Endodermal cell (in vitro differentiated cells): Measurements from ENCODE around the gene PTPRC. TPM values are rescaled to one million over a fixed set of nuclear protein-coding genes. Genes with fewer than 3 reads are reported as not detected.
A peak's percentile ranks its signal among the peaks of the same experiment; 100 is the strongest.

ENCODE experiments used
- DNase-seq: peaks from one replicate; pipeline ENCODE4 v3.0.0-alpha.2; 2017
- H3K27ac ChIP-seq: 2 replicates; pipeline ENCODE4 v1.5.1; 2013; ENCODE audit warnings: mild to moderate bottlenecking, low read depth, low read length, moderate library complexity
- H3K27me3 ChIP-seq: 2 replicates; pipeline ENCODE4 v1.6.1; 2013; ENCODE audit warnings: mild to moderate bottlenecking, low read length, moderate library complexity; ENCODE audit not compliant: insufficient read depth, control insufficient read depth, poor library complexity, severe bottlenecking
- H3K36me3 ChIP-seq: 2 replicates; pipeline ENCODE4 v1.7.0; 2013; ENCODE audit warnings: mild to moderate bottlenecking, low read length, moderate library complexity; ENCODE audit not compliant: control insufficient read depth, insufficient read depth
- H3K4me1 ChIP-seq: one replicate; pipeline ENCODE4 v1.7.0; 2013; ENCODE audit warnings: low read length; ENCODE audit not compliant: control insufficient read depth, insufficient read depth
- H3K4me3 ChIP-seq: 2 replicates; pipeline ENCODE4 v1.5.1; 2013; ENCODE audit warnings: mild to moderate bottlenecking, low read length, moderate library complexity
- H3K9ac ChIP-seq: 2 replicates; pipeline ENCODE4 v1.6.1; 2013; ENCODE audit warnings: mild to moderate bottlenecking, low read length, moderate library complexity; ENCODE audit not compliant: poor library complexity, severe bottlenecking; ENCODE audit errors: extremely low read depth
- H3K9me3 ChIP-seq: 2 replicates; pipeline ENCODE4 v1.6.1; 2013; ENCODE audit warnings: mild to moderate bottlenecking, low read length, moderate library complexity; ENCODE audit not compliant: control insufficient read depth
- H3K27ac Mint-ChIP-seq: 2 replicates; pipeline ENCODE4 v1.8.0; 2020; ENCODE audit warnings: mixed read lengths
- H3K27me3 Mint-ChIP-seq: 2 replicates; pipeline ENCODE4 v1.8.0; 2021; ENCODE audit warnings: mild to moderate bottlenecking, mixed read lengths; ENCODE audit not compliant: insufficient read depth
- H3K36me3 Mint-ChIP-seq: 2 replicates; pipeline ENCODE4 v1.8.0; 2020; ENCODE audit warnings: low read depth, mixed read lengths
- H3K4me1 Mint-ChIP-seq: 2 replicates; pipeline ENCODE4 v1.8.0; 2020; ENCODE audit warnings: mixed read lengths
- H3K4me3 Mint-ChIP-seq: 2 replicates; pipeline ENCODE4 v1.8.0; 2020; ENCODE audit warnings: mild to moderate bottlenecking, moderate library complexity, mixed read lengths
- H3K9me3 Mint-ChIP-seq: 2 replicates; pipeline ENCODE4 v1.8.0; 2020; ENCODE audit warnings: mild to moderate bottlenecking, mixed read lengths
- CTCF ChIP-seq: fragments of 200-600 bp; sonication (generic); conservative IDR thresholded peaks from 2 replicates; pipeline ENCODE4 v1.5.0; 2021; ENCODE audit warnings: antibody characterized with exemption, mild to moderate bottlenecking
- WGBS, 2 experiments: methylation state at CpG; one replicate each; pipeline versions ENCODE4 v1.1.5 to v1.1.7; 2013; ENCODE audit warnings: missing lambda C conversion rate in 2 of 2, mixed read lengths in 1 of 2; ENCODE audit not compliant: insufficient coverage in 1 of 2, insufficient read length in 1 of 2; 5-methylcytosine and 5-hydroxymethylcytosine counted together
- total RNA-seq, 2 donors: library from RNA; stranded (reverse); fragmentation: NEBNext Ultra II Directional in 1 of 2; extraction: Animal tissue kit (Norgen Biotek cat#: 25700) in 1 of 2; gene quantifications; 2 replicates in 1 of 2; 3 replicates in 1 of 2; pipeline ENCODE4 v1.2.1, GENCODE V29; 2021

PTPRC gene
- total RNA-seq, 2 donors from 2014 or later = 0.11 TPM; not detected in 1

- no peak overlapping the region for H3K4me3 Mint-ChIP-seq
- no peaks in the 10 kb centered on the region for H3K27me3 Mint-ChIP-seq
- Histone ChIP-seq H3K27ac (no peak overlapping the region), H3K4me1 (no peaks in the 10 kb centered on the region), H3K9me3 (no peaks in the 10 kb centered on the region), H3K36me3 (no peaks in the 10 kb centered on the region), H3K9ac (no peak overlapping the region), H3K4me3 (no peak overlapping the region), H3K27me3 (no peaks in the 10 kb centered on the region)
- 80 to 96% methylated on average over 1 to 2 of the region's 2 CpGs for WGBS, 2 experiments
- no peaks in the 10 kb centered on the region for H3K4me1 Mint-ChIP-seq
- no peak overlapping the region for H3K27ac Mint-ChIP-seq
- TF ChIP-seq CTCF = no peak
- DNase-seq = no peak
- H3K36me3 Mint-ChIP-seq = no peaks in the 10 kb centered on the region
- no peaks in the 10 kb centered on the region for H3K9me3 Mint-ChIP-seq
Measured at GRCh38 chr1:198764748-198765147, 125.9 kb downstream of the PTPRC start.

GRCh38 chr1:198765416-198765815, 126.6 kb downstream of the PTPRC start:
- no peak overlapping the region for H3K27ac ChIP-seq
- no peaks in the 10 kb centered on the region for H3K27me3 ChIP-seq
- H3K27ac Mint-ChIP-seq = no peak overlapping the region
- no peaks in the 10 kb centered on the region for H3K4me1 Mint-ChIP-seq
- H3K9ac ChIP-seq = no peak overlapping the region
- H3K27me3 Mint-ChIP-seq = no peaks in the 10 kb centered on the region
- H3K36me3 ChIP-seq = no peaks in the 10 kb centered on the region
- TF ChIP-seq CTCF = no peak
- H3K9me3 Mint-ChIP-seq = no peaks in the 10 kb centered on the region
- no peak overlapping the region for H3K4me3 ChIP-seq
- no peak overlapping the region for H3K4me3 Mint-ChIP-seq
- DNase-seq = no peak
- no peaks in the 10 kb centered on the region for H3K9me3 ChIP-seq
- no peaks in the 10 kb centered on the region for H3K4me1 ChIP-seq
- no peaks in the 10 kb centered on the region for H3K36me3 Mint-ChIP-seq

- H3K27me3 Mint-ChIP-seq = no peaks in the 10 kb centered on the region
- Histone ChIP-seq H3K27me3 (no peaks in the 10 kb centered on the region), H3K27ac (no peak overlapping the region), H3K9me3 (no peaks in the 10 kb centered on the region), H3K4me3 (no peak overlapping the region), H3K36me3 (no peaks in the 10 kb centered on the region), H3K9ac (no peak overlapping the region), H3K4me1 (no peaks in the 10 kb centered on the region)
- no peaks in the 10 kb centered on the region for H3K36me3 Mint-ChIP-seq
- 87 to 90% methylated on average over 2 to 3 of the region's 3 CpGs for WGBS, 2 experiments
- no peak for DNase-seq
- no peaks in the 10 kb centered on the region for H3K9me3 Mint-ChIP-seq
- peaks cover 5% of the 10 kb centered on the region for H3K4me1 Mint-ChIP-seq
- no peak overlapping the region for H3K27ac Mint-ChIP-seq
- no peak overlapping the region for H3K4me3 Mint-ChIP-seq
- peak; percentile 84 for TF ChIP-seq CTCF
Measured at GRCh38 chr1:198771563-198772153, 132.8 kb downstream of the PTPRC start.
